ENCODE results near the gene AGBL1.

The AGBL1 gene

DNA sequence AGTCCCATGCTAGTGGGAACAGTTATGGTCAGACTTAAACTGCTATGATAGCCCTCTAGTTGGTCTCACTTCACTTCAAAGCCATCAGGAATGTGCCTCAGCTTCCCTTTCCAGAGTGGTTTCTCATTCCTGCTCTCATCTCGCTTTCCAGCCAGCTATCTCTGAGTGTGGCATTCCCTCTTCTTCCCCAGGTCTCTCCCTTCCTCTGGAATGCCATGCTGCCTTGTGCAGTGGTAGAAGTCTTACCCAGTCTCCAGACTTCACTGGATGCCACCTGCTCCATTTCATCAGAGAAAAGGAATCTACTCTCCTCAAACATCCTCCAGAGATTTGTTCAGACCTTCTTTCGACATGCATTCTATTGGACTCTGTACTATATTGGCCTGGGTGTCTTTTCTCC is 83.0 kb downstream of the AGBL1 start:
- no peak overlapping the region for H3K4me3 ChIP-seq (ENCODE audit: low read depth, low read length)
- TF ChIP-seq, protein P1, sequence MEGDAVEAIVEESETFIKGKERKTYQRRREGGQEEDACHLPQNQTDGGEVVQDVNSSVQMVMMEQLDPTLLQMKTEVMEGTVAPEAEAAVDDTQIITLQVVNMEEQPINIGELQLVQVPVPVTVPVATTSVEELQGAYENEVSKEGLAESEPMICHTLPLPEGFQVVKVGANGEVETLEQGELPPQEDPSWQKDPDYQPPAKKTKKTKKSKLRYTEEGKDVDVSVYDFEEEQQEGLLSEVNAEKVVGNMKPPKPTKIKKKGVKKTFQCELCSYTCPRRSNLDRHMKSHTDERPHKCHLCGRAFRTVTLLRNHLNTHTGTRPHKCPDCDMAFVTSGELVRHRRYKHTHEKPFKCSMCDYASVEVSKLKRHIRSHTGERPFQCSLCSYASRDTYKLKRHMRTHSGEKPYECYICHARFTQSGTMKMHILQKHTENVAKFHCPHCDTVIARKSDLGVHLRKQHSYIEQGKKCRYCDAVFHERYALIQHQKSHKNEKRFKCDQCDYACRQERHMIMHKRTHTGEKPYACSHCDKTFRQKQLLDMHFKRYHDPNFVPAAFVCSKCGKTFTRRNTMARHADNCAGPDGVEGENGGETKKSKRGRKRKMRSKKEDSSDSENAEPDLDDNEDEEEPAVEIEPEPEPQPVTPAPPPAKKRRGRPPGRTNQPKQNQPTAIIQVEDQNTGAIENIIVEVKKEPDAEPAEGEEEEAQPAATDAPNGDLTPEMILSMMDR (IDR thresholded peaks at IDR 0.05; ENCODE audit: low read depth, low read length), result no peak

DNA sequence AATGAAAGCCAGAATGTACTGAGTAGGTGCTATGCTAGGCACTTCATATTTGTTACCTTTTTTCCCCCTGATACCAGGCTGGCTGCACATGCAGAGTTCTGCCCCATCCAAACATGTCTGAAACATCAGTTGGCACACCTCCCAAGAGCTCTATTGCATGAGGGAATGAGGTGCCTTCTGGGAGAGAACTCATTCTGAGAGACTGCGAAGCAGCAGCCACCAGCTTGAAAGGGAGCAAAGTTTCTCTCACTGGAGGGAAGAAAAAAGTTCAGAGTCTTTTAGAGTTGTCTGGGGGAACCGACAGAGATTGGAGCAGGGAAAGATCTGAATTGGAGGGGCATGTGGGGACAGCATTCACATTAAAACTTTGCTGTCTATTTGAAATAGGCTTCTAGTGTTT is 84.1 kb downstream of the AGBL1 start:
- TF ChIP-seq, protein P1 (IDR thresholded peaks at IDR 0.05; ENCODE audit: low read depth, low read length), result no peak
- H3K4me3 ChIP-seq (ENCODE audit: low read depth, low read length), result no peak overlapping the region

DNA sequence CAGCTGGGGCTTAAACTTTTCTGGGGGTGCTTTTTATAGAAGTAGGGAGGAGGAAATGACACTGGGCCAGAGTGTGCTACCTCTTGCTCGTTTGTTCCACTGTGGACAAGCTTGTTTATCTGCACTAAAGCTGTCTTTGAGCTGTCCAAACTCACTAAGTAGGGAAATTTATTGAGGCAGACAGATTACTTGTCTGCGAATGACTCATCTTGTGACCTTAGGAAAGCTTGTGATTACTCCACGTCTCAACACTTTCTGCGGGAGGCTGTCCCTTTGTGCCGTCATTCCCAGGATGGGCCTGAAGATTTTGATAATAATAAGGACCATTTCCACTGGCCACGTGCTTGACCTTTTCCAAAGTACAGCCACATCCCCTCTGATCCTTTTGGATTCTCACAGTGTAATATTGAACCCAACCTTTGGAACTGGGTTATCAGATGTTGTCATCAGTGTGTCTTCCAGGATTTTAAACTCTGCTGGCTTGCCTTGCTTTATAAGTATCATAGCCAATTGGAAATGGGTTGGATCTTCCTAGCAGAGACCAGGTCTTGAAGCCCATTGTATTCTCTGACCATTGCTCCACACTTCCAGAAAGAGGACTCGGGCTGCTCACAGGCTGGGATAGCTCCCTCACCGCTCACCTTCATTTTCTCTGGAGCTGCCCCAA is 84.7 kb downstream of the AGBL1 start:
- H3K4me3 ChIP-seq (ENCODE audit: low read depth, low read length), result no peak overlapping the region
- TF ChIP-seq, protein P1 (IDR thresholded peaks at IDR 0.05; ENCODE audit: low read depth, low read length), result no peak

DNA sequence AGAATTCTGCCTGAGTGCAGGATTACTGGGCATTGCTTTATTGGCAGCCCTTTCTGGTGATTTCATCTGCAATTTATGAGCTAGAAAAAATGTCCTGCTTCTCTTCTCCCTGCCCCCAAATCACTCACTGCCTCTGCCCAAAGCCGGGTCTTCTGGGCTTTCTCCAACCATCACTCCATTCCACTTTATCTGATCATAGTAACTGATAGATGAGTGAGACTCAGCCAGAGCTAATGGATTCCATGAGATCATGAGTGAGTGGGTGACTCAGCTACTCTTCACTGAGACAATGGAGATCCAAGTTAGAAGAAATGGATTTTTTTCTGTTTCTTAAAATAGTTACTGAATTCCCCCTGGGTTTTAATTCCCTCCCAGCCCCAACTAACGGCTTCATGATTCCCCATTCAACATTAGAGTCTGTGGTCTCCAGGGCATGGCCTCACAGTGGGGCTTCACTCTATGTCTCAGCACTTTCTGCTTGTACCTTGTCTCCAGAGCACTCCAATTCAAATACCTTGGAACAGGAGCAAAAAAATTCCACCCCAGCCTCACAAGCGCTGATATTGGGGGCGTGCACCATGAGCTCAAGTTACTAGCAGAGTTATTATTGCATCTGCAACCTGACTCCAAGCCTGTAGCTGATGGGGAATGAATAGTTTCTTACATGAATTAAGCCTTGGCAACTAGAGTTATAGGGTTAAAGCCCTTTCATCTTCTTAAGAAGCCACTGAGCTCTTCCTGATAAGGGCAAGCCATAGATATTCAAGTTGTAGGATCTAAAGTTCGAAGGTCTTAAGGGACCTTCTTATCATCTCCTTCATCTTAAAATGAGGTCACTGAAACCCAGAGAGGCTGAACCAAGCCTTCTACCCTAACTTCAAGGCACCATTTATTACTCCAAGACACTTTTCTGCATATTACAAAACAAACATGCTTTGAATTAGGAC is 85.9 kb downstream of the AGBL1 start:
- TF ChIP-seq, protein P1 (IDR thresholded peaks at IDR 0.05; ENCODE audit: low read depth, low read length), result no peak
- H3K4me3 ChIP-seq (ENCODE audit: low read depth, low read length), result no peak overlapping the region

DNA sequence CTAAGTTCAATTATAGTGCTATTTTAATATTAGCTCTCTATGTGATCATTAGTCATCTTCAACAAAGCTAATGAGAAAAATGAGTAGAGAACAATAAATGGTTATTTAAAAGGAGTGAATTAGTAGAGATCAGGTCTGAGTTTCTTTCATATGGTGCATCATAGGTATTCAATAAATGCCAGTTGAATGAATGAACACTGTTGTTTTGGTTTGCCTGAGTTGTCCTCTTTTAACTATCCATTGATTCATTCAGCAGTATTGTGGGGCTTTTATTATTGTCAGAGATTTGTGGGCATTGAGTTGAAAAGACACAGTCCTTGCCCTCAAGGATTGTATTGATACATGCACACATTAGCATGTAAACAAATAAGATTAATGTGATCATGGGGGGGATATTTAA is 88.2 kb downstream of the AGBL1 start:
- H3K4me3 ChIP-seq (ENCODE audit: low read depth, low read length), result no peak overlapping the region
- TF ChIP-seq, protein P1 (IDR thresholded peaks at IDR 0.05; ENCODE audit: low read depth, low read length), result no peak

DNA sequence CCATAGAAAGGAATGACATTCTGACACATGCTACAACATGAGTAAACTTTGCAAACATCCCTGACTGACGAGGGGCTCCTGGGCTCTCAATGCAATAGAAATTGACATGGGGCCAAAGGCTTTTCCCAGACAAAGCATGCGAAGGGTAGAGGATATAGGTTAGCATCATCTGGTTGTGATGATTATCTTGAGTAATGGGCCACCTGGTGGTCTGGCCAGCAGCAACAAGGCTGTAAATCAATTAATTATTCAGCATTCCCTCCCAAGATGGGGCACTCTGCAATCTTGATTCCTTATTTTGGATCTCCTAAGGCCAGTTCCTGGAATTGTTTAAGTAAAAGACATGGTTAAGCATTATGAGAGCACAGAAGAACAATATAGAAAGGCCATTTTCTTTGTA is 99.2 kb downstream of the AGBL1 start:
- TF ChIP-seq, protein P1 (IDR thresholded peaks at IDR 0.05; ENCODE audit: low read depth, low read length), result no peak
- H3K4me3 ChIP-seq (ENCODE audit: low read depth, low read length), result no peak overlapping the region

Data from WI38 (cell line).